Body of pancreas (tissue), 4 donors: Measurements from ENCODE around the gene GLT8D2.

ENCODE experiments used
- CTCF ChIP-seq, 7 experiments: fragments of 450-650 bp in 4 of 7; fragments of 200-600 bp in 3 of 7; sonication (generic) in 3 of 7; IDR thresholded peaks; one replicate each; pipeline ENCODE4 v1.5.1; 2016 to 2019; ENCODE audit warnings: antibody characterized with exemption in 7 of 7
- POLR2A ChIP-seq, 3 donors: fragments of 450-650 bp; IDR thresholded peaks; one replicate each; pipeline ENCODE4 v1.6.1; 2016; ENCODE audit warnings: antibody characterized with exemption in 3 of 3, mild to moderate bottlenecking in 2 of 3

- TF ChIP-seq POLR2A (IDR thresholded peaks at IDR 0.05) (no peak), CTCF (IDR thresholded peaks at IDR 0.05) (no peak)
Measured at GRCh38 chr12:103957865-103958388, 92.1 kb downstream of the GLT8D2 start.
